BLaER1 (cell line): ENCODE data around the gene FGGY.

Experiments
- H3K27ac ChIP-seq: shearing (Covaris generic); formaldehyde crosslinking; 2 replicates; pipeline ENCODE4 v1.8.1; 2022
- H3K27me3 ChIP-seq: shearing (Covaris generic); formaldehyde crosslinking; 2 replicates; pipeline ENCODE4 v1.8.1; 2022
- H3K36me3 ChIP-seq: shearing (Covaris generic); formaldehyde crosslinking; 2 replicates; pipeline ENCODE4 v1.8.1; 2022
- H3K4me1 ChIP-seq: shearing (Covaris generic); formaldehyde crosslinking; 2 replicates; pipeline ENCODE4 v1.8.1; 2022
- H3K4me2 ChIP-seq: shearing (Covaris generic); formaldehyde crosslinking; 2 replicates; pipeline ENCODE4 v1.8.1; 2022
- H3K4me3 ChIP-seq: shearing (Covaris generic); formaldehyde crosslinking; 2 replicates; pipeline ENCODE4 v1.8.1; 2022
- H3K9ac ChIP-seq: shearing (Covaris generic); formaldehyde crosslinking; 2 replicates; pipeline ENCODE4 v1.8.1; 2022
- H3K9me3 ChIP-seq: shearing (Covaris generic); formaldehyde crosslinking; 2 replicates; pipeline ENCODE4 v1.8.1; 2022
- H4K20me1 ChIP-seq: shearing (Covaris generic); formaldehyde crosslinking; 2 replicates; pipeline ENCODE4 v1.8.1; 2022
- Cebpa-rat ChIP-seq: shearing (Covaris generic); IDR thresholded peaks from 2 replicates; pipeline ENCODE4 v1.8.1; 2022

The FGGY gene

DNA sequence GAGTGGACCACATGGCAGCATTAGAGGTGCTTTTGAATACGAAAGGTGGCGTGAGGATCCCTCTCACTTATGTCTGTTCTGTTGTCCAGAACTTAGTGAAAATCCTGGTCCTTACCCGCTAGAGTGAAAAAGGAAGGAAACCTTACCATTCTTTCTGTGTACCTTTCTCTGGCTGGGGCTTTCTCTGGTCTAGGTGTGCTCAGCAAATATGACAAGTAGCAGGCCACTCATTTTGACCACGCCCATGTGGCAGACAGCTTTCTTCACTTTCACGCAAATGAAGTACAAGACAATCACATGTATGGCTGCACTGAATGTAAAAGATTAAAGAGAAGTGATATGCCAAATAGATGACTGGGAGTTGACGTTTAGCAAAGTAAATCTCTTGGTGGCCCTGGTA lies 131.9 kb downstream of the FGGY start:
- H3K9ac ChIP-seq: no peak overlapping the region
- H3K36me3 ChIP-seq: no peaks in the 10 kb centered on the region
- H3K4me1 ChIP-seq: no peaks in the 10 kb centered on the region
- TF ChIP-seq Cebpa-rat: no peak
- no peaks in the 10 kb centered on the region for H3K27me3 ChIP-seq
- H3K4me3 ChIP-seq: no peak overlapping the region
- no peaks in the 10 kb centered on the region for H4K20me1 ChIP-seq
- H3K9me3 ChIP-seq: no peaks in the 10 kb centered on the region
- H3K27ac ChIP-seq: no peak overlapping the region
- H3K4me2 ChIP-seq: no peak overlapping the region

DNA sequence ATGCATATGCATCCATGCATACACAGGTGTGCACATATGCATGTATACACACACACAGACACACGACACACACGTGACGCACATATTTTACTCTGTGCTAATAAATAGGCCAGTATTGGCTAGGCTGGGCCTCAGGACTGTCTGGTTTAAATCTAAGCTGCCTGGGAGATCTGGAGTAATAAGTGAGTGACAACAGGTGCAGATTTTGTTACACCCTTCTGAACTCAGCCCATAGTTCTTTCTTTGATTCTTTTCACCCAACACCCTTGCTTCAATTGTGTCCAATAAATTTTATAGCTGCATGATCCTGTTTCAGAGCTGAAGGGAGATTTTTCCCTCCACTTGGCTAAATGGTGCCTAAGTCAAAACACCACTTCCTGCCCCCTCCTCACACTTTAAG lies 132.8 kb downstream of the FGGY start:
- no peaks in the 10 kb centered on the region for H4K20me1 ChIP-seq
- H3K4me3 ChIP-seq: no peak overlapping the region
- no peak for TF ChIP-seq Cebpa-rat
- no peak overlapping the region for H3K27ac ChIP-seq
- H3K36me3 ChIP-seq: no peaks in the 10 kb centered on the region
- H3K4me1 ChIP-seq: no peaks in the 10 kb centered on the region
- H3K27me3 ChIP-seq: no peaks in the 10 kb centered on the region
- no peak overlapping the region for H3K9ac ChIP-seq
- H3K4me2 ChIP-seq: no peak overlapping the region
- H3K9me3 ChIP-seq: no peaks in the 10 kb centered on the region

GRCh38 chr1:59431566-59432294 lies 134.8 kb downstream of the FGGY start:
- Histone ChIP-seq H3K36me3 (no peaks in the 10 kb centered on the region), H3K9me3 (no peaks in the 10 kb centered on the region), H3K4me1 (no peaks in the 10 kb centered on the region), H4K20me1 (no peaks in the 10 kb centered on the region), H3K9ac (no peak overlapping the region), H3K27me3 (no peaks in the 10 kb centered on the region), H3K4me3 (no peak overlapping the region), H3K4me2 (no peak overlapping the region), H3K27ac (no peak overlapping the region)
- no peak for TF ChIP-seq Cebpa-rat

DNA sequence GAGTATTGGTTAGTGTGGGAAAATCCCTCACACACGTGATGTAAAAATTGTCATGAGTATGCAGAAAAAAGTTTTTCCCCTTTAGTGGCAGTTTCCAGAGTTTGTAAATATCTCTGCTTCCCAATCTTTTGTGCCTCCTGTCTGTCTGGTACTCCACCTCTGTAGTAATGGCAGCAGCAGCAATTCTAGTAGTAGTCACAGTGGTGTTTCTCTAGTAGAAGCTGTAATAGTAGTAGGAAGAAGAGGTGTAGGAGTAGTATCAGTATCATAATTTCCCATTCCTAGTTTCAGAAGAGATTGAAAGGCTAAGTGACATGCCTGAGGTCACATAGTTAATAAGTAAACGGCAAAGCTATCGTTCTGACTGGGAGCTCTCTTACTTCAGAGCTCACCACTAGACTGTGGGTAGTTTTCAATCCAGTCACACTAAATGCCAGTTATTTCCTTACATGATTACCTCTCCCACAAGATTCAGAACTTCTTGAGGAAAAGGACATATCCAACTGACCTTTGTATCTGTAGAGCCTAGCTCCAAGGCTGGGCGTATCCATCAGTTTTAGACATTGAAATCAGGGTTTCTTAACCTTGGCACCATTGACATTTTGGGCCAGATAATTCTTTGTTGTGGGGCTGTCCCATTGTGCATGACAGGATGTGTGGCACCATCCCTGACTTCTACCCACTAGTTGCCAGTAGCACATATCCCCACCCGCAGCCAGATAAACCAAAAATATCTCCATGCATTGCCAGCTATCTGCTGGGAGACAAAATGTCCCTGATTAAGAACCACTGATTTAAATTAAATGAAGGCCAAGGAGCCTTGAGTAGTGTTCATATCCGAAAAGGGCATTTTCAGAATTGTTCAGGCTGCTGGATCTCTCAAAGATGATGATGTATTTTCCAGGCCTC lies 135.9 kb downstream of the FGGY start:
- Histone ChIP-seq H4K20me1 (no peaks in the 10 kb centered on the region), H3K9ac (no peak overlapping the region), H3K27ac (no peak overlapping the region), H3K27me3 (no peaks in the 10 kb centered on the region), H3K36me3 (no peaks in the 10 kb centered on the region), H3K4me1 (no peaks in the 10 kb centered on the region), H3K4me2 (no peak overlapping the region), H3K9me3 (no peaks in the 10 kb centered on the region), H3K4me3 (no peak overlapping the region)
- TF ChIP-seq Cebpa-rat: no peak

- no peak overlapping the region for H3K4me2 ChIP-seq
- no peak overlapping the region for H3K4me3 ChIP-seq
- H3K27me3 ChIP-seq: no peaks in the 10 kb centered on the region
- no peak for TF ChIP-seq Cebpa-rat
- no peaks in the 10 kb centered on the region for H3K4me1 ChIP-seq
- no peak overlapping the region for H3K9ac ChIP-seq
- no peaks in the 10 kb centered on the region for H4K20me1 ChIP-seq
- no peaks in the 10 kb centered on the region for H3K36me3 ChIP-seq
- no peaks in the 10 kb centered on the region for H3K9me3 ChIP-seq
- no peak overlapping the region for H3K27ac ChIP-seq
Measured at GRCh38 chr1:59433440-59433813, 136.5 kb downstream of the FGGY start.

DNA sequence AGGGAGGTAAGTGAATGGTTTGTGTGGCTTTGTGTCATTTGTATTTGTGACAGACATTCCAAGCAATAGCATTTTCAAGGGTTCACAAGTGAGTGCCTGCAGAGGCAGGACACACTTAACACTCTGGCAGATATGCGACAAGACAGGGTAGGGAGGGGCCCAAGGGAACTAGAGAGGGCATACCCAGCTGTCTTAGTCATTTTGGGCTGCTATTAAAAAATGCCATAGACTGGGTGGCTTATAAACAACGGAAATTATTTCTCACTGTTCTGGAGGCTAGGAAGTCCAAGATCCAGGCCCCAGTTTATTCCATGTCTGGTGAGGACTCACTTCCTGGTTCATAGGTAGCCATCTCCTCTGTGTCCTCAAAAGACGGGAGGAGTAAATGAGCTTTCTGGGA lies 137.4 kb downstream of the FGGY start:
- no peak for TF ChIP-seq Cebpa-rat
- H3K9me3 ChIP-seq: no peaks in the 10 kb centered on the region
- no peaks in the 10 kb centered on the region for H4K20me1 ChIP-seq
- no peak overlapping the region for H3K9ac ChIP-seq
- no peak overlapping the region for H3K27ac ChIP-seq
- no peak overlapping the region for H3K4me2 ChIP-seq
- H3K36me3 ChIP-seq: no peaks in the 10 kb centered on the region
- no peaks in the 10 kb centered on the region for H3K27me3 ChIP-seq
- no peak overlapping the region for H3K4me3 ChIP-seq
- H3K4me1 ChIP-seq: no peaks in the 10 kb centered on the region

DNA sequence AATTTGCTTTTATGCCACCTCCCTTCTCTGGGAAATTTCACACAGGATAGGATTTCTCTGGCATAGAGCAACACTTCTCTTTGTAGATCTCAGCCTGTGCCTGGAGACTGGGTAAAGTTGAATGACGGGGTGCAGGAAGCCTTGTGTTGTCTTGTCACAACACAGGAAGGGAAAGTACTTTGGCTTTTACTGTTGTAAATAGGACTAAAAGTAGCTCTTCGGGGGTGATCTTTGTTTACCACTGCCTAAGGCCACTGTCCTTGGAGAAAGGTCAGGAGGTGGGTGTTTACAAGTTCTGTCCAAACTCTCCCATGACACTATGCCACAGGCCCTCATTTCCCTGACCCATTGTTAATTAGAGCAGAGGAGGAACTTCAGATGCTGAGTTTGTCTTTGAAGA lies 139.7 kb downstream of the FGGY start:
- no peak overlapping the region for H3K9ac ChIP-seq
- TF ChIP-seq Cebpa-rat: no peak
- no peak overlapping the region for H3K27ac ChIP-seq

GRCh38 chr1:59438058-59438560 lies 141.2 kb downstream of the FGGY start:
- Histone ChIP-seq H3K4me3 (no peak overlapping the region), H3K36me3 (no peaks in the 10 kb centered on the region)
- no peak for TF ChIP-seq Cebpa-rat

More for the DNA sequence above, 139.7 kb downstream of the FGGY start:
- no peaks in the 10 kb centered on the region for H4K20me1 ChIP-seq
- no peaks in the 10 kb centered on the region for H3K4me1 ChIP-seq
- H3K9me3 ChIP-seq: no peaks in the 10 kb centered on the region
- H3K27me3 ChIP-seq: no peaks in the 10 kb centered on the region
- no peak overlapping the region for H3K4me3 ChIP-seq
- no peaks in the 10 kb centered on the region for H3K36me3 ChIP-seq
- no peak overlapping the region for H3K4me2 ChIP-seq

DNA sequence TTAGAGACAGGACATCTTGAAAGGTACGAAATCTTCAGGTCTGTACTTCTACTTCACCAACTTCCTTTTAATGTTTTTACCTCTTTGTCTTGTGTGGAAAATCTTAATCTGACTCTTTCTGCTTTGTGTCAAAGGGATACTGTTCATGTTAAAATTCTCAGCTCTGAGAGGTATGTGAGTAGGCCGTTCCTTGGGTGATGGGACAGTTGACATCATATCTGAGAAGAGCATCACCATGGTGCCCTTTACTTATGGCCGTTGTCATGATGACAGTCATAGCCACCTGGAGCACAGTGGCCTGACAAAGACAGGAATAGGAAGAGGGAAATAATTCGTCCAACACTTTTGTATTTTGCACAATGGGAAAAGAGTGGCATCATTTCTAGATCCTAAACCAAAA lies 145.6 kb downstream of the FGGY start:
- Histone ChIP-seq H4K20me1 (no peaks in the 10 kb centered on the region), H3K27me3 (no peaks in the 10 kb centered on the region), H3K4me2 (no peak overlapping the region), H3K4me1 (no peaks in the 10 kb centered on the region), H3K27ac (no peak overlapping the region), H3K4me3 (no peak overlapping the region), H3K36me3 (no peaks in the 10 kb centered on the region), H3K9me3 (no peaks in the 10 kb centered on the region), H3K9ac (no peak overlapping the region)
- no peak for TF ChIP-seq Cebpa-rat

More at GRCh38 chr1:59438058-59438560, 141.2 kb downstream of the FGGY start:
- H3K27ac ChIP-seq: no peak overlapping the region
- no peak overlapping the region for H3K9ac ChIP-seq
- H3K27me3 ChIP-seq: no peaks in the 10 kb centered on the region
- H4K20me1 ChIP-seq: no peaks in the 10 kb centered on the region
- H3K4me1 ChIP-seq: no peaks in the 10 kb centered on the region
- no peak overlapping the region for H3K4me2 ChIP-seq
- no peaks in the 10 kb centered on the region for H3K9me3 ChIP-seq

DNA sequence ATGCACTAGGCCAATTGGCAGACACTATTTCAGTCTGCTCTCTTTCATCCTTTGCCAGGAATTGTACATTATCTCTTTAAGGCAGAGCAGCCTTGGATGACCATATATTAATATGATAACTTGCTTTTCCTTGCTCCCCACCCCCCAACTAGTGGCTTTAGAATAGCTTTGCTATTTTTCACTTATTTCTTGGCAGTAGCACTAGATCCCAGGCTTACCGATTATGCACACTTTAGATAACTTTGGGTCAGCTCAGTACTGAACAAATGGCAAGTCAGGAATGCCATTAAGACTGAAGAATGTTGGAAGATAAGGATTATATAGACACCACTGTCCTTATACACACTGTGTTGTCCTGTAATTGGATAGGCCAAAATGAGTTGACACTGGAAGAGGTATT lies 146.4 kb downstream of the FGGY start:
- H3K4me3 ChIP-seq: no peak overlapping the region
- TF ChIP-seq Cebpa-rat: no peak
- H3K4me1 ChIP-seq: no peaks in the 10 kb centered on the region
- no peaks in the 10 kb centered on the region for H3K27me3 ChIP-seq
- no peak overlapping the region for H3K4me2 ChIP-seq
- H3K9ac ChIP-seq: no peak overlapping the region
- no peak overlapping the region for H3K27ac ChIP-seq
- no peaks in the 10 kb centered on the region for H3K9me3 ChIP-seq
- no peaks in the 10 kb centered on the region for H4K20me1 ChIP-seq
- H3K36me3 ChIP-seq: no peaks in the 10 kb centered on the region
